ENCODE results near the gene FUT3. TPM values are rescaled to one million over a fixed set of nuclear protein-coding genes. Genes with fewer than 3 reads are reported as not detected.

FUT3 gene
- total and polyA plus RNA-seq, 2 of the 4 experiments (the other 2 are of a cell fraction): not detected

- Histone ChIP-seq H3K23ac (ENCODE audit: low read depth, low read length) (no peak overlapping the region), H3K4me2 (ENCODE audit: low read depth, low read length) (no peak overlapping the region), H2BK5ac (ENCODE audit: low read depth, low read length, poor library complexity, severe bottlenecking) (no peak overlapping the region), H3K9ac (ENCODE audit: low read depth, low read length) (no peak overlapping the region), H4K91ac (ENCODE audit: insufficient read depth, low read depth, low read length) (no peak overlapping the region), H3K4me3 (ENCODE audit: insufficient read depth, low read depth, low read length) (no peak overlapping the region), H3K27me3 (ENCODE audit: control insufficient read depth, insufficient read depth, low read length) (peaks cover 12% of the 10 kb centered on the region; the same call in 1 of the 2 replicates), H2BK120ac (ENCODE audit: low read depth, low read length) (no peak overlapping the region), H4K20me1 (ENCODE audit: insufficient read depth, low read length) (no peaks in the 10 kb centered on the region), H3K9me3 (ENCODE audit: control insufficient read depth, insufficient read depth, low read length) (no peaks in the 10 kb centered on the region), H3K56ac (ENCODE audit: extremely low read depth, insufficient read depth, low read length) (no peak overlapping the region), H4K8ac (ENCODE audit: low read depth in 2 of 2, low read length in 2 of 2) (no peak overlapping the region), H2AK5ac (ENCODE audit: low read depth, low read length) (no peak overlapping the region), H2BK15ac (ENCODE audit: low read depth, low read length) (no peak overlapping the region), H2AFZ (replicated peaks; ENCODE audit: low read length, poor library complexity) (no peak overlapping the region), H2BK20ac (ENCODE audit: low read depth, low read length) (no peak overlapping the region), H3K4ac (ENCODE audit: low read depth, low read length) (no peak overlapping the region), H4K5ac (ENCODE audit: low read depth, low read length) (no peak overlapping the region), H3K9me1 (ENCODE audit: insufficient read depth, low read length) (no peaks in the 10 kb centered on the region), H2AK9ac (replicated peaks; ENCODE audit: low read depth, low read length, poor library complexity) (no peak overlapping the region), H3K14ac (replicated peaks; ENCODE audit: low read depth, low read length) (no peak overlapping the region), H3K79me1 (ENCODE audit: low read depth in 1 of 2, low read length in 2 of 2) (no peaks in the 10 kb centered on the region), H3K36me3 (ENCODE audit: control insufficient read depth, insufficient read depth, low read length) (no peaks in the 10 kb centered on the region), H3K18ac (ENCODE audit: low read depth, low read length) (no peak overlapping the region), H3K27ac (ENCODE audit: insufficient read depth, low read length) (no peak overlapping the region), H3K4me1 (ENCODE audit: control insufficient read depth, insufficient read depth, low read length) (no peaks in the 10 kb centered on the region)
- TF ChIP-seq MAFK (IDR thresholded peaks at IDR 0.05; ENCODE audit: low read depth, low read length): no peak
- no peak for TF ChIP-seq BHLHE40 (IDR thresholded peaks at IDR 0.05; ENCODE audit: low read depth, low read length)
- no peak for TF ChIP-seq RFX5 (IDR thresholded peaks at IDR 0.05; ENCODE audit: low read depth, low read length)
- no peak for TF ChIP-seq CTCF (conservative IDR thresholded peaks at IDR 0.05; ENCODE audit: low read depth, low read length)
- no peak for TF ChIP-seq CHD1 (IDR thresholded peaks at IDR 0.05; ENCODE audit: low read depth, low read length)
- TF ChIP-seq POLR2A (IDR thresholded peaks at IDR 0.05; ENCODE audit: low read depth, low read length): no peak
- TF ChIP-seq NFE2L2 (IDR thresholded peaks at IDR 0.05; ENCODE audit: low read depth, low read length): no peak
- POLR2A ChIA-PET (ENCODE audit: unreplicated experiment): no interaction called here
- ATAC-seq (ENCODE audit: low read depth): no peak
- in situ Hi-C loops (cut with MboI; ENCODE audit: low sequenced_read_pairs) (no loop called here), intact Hi-C loops (cut with micrococcal nuclease) (no loop called here), dilution Hi-C loops (cut with HindIII; ENCODE audit: low sequenced_read_pairs, unreplicated experiment) (no loop called here)
- DNase-seq: no peak
- 77% methylated on average over 3 of the region's 20 CpGs; no CpG with 5 or more reads in 1 of the 2 experiments for WGBS, 2 experiments (ENCODE audit: extremely low coverage in 2 of 2, insufficient read length in 1 of 2)
- CTCF ChIA-PET: interaction anchor here (0.5 kb wide), 1 partner anchor 30 kb away, joined by 7 read pairs; no protein-coding TSS in a partner anchor
- BruUV-seq (replicated peaks): no TSS peak
Observed at GRCh38 chr19:5838353-5839064, 12.7 kb downstream of the FUT3 start.
